Esophagus muscularis mucosa (tissue), 3 donors: ENCODE results near the gene MICAL3.
A peak's percentile ranks its signal among the peaks of the same experiment; 100 is the strongest.

ENCODE experiments used
- CTCF ChIP-seq, 3 experiments: fragments of 200-600 bp in 2 of 3; fragments of 450-650 bp in 1 of 3; sonication (generic) in 2 of 3; IDR thresholded peaks; one replicate each; pipeline ENCODE4 v1.5.1; 2017 to 2019; ENCODE audit warnings: antibody characterized with exemption in 3 of 3, mild to moderate bottlenecking in 2 of 3, moderate library complexity in 1 of 3
- POLR2A ChIP-seq: fragments of 450-650 bp; IDR thresholded peaks from one replicate; pipeline ENCODE4 v1.6.1; 2017; ENCODE audit warnings: antibody characterized with exemption, moderate library complexity, mild to moderate bottlenecking, low read depth
- POLR2AphosphoS5 ChIP-seq, 2 donors: sonication (generic); formaldehyde crosslinking; IDR thresholded peaks; one replicate each; pipeline ENCODE4 v1.6.1; 2017; ENCODE audit warnings: antibody characterized with exemption in 2 of 2

- TF ChIP-seq POLR2A (no peak), CTCF (IDR thresholded peaks at IDR 0.05) (no peak), POLR2AphosphoS5 (IDR thresholded peaks at IDR 0.05) (peak; percentile 74 to 75)
Observed at GRCh38 chr22:17853073-17853472, 171.3 kb downstream of the MICAL3 start.
